ENCODE data around the gene PREX1.

Gene PREX1

DNA sequence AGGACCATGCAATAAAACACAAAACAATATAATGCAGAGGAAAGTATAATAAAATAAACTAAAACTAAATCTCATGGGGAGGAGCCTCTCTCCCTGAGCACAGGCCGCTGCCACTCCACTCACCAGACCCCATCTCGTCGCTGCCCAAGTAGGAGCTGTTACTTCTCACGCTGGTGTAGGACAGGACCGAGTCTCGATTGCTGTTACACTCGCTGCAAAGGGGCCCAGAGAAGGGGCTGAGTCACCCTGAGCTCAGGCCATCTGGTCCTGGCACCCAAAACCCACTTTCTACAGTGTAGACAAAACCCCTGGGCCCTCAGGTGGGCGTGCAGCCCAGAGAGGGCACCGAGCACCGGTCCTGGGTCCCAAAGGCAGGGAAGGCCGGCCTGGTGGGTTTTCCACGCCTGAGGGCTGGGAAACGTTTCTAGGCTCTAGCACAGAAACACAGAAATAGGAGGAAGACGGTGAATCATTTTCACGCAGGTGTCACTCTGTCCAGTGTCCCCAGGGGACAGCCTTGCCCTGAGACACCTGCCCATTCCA, 183.4 kb downstream of the PREX1 start:
- Histone ChIP-seq H3K9me3 (replicated peaks in 1 of 11) (no peaks in the 10 kb centered on the region), H3K27ac (no peak overlapping the region), H3K36me3 (peaks cover 2 to 98% (median 92%) of the 10 kb centered on the region in 11 experiments; a peak in 19 of 22 replicates), H3K4me3 (no peak overlapping the region), H3K27me3 (no peaks in the 10 kb centered on the region), H3K4me2 (no peak overlapping the region), H3K4me1 (peaks cover 0 to 13% (median 9%) of the 10 kb centered on the region in 10 experiments; a peak in 14 of 20 replicates), H4K20me1 (peaks cover 0 to 93% (median 0%) of the 10 kb centered on the region in 11 experiments; a peak in 6 of 22 replicates), H3K9ac (no peak overlapping the region)
- no peak for TF ChIP-seq Cebpa-rat (IDR thresholded peaks at IDR 0.05)

DNA sequence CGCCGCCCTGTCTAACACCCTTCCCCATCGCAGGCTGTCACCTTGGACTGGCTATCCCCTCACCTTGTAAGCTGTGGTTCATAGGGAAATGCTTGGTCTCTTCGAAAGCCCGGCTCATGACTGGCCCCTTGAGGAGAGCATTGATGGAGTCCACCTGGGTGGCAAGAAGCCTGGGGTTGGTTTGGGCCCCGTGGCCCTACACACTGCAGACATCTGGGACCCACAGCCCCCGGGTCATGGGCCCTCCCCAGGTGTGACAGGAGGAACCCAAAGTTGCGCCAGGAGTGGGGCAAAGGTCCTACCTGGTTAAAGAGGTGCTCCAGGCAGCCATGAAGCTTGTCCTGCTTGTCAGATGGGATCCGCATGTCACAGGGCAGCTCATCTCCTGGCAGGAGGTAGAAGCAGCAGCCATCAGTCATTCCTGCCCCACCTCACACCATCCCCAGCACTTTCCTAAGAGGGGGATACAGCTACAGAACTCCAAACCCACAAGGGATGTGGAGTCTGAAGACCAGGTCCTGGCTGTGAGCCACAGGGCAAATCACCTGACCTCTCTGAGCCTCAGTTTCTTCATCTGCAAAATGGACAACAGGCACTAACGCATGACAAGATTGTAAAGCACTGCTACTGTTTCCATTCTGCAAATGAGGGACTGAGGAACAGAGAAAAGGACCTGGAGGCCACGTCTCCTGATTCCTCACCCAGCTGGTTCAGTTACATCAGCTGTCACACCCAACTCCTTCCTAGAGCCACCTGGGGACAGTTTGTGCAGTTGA, 185.5 kb downstream of the PREX1 start:
- peaks cover 0 to 32% (median 9%) of the 10 kb centered on the region in 10 experiments; a peak in 12 of 20 replicates for H3K4me1 ChIP-seq
- no peaks in the 10 kb centered on the region for H3K27me3 ChIP-seq
- H3K9me3 ChIP-seq (replicated peaks in 1 of 11), result no peaks in the 10 kb centered on the region
- peaks cover 0 to 98% (median 88%) of the 10 kb centered on the region in 11 experiments; a peak in 19 of 22 replicates for H3K36me3 ChIP-seq
- no peak for TF ChIP-seq Cebpa-rat (IDR thresholded peaks at IDR 0.05)
- H3K4me2 ChIP-seq, result peak overlapping the region in 1 of 11 experiments; percentile 25; a peak in 1 of 22 replicates
- no peak overlapping the region for H3K9ac ChIP-seq
- H4K20me1 ChIP-seq, result peaks cover 0 to 93% (median 0%) of the 10 kb centered on the region in 11 experiments; a peak in 7 of 22 replicates
- H3K4me3 ChIP-seq, result no peak overlapping the region
- H3K27ac ChIP-seq, result peak overlapping the region in 1 of 11 experiments; percentile 30; a peak in 1 of 22 replicates

DNA sequence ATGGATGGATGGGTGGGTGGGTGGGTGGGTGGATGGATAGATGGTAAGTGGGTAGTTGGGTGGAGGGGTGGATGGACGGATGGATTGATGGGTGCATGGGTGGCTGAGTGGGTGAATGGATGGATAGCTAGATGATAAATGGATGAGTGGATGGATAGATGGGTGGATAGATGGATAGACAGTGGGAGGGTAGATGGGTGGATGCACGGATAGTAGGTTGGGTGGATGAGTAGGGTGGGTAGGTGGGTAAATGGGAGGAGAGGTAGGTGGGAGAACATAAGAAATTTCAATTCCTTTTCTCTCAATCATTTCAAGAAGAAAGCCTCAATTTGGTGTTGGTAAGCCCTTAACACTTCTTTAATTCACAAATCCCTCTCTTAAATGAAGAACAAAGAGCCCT, 186.9 kb downstream of the PREX1 start:
- Histone ChIP-seq H3K36me3 (peaks cover 0 to 98% (median 74%) of the 10 kb centered on the region in 11 experiments; a peak in 19 of 22 replicates), H3K27ac (no peak overlapping the region), H3K4me3 (no peak overlapping the region), H3K4me1 (peaks cover 0 to 47% (median 13%) of the 10 kb centered on the region in 10 experiments; a peak in 16 of 20 replicates), H4K20me1 (peaks cover 0 to 93% (median 0%) of the 10 kb centered on the region in 11 experiments; a peak in 7 of 22 replicates), H3K9me3 (replicated peaks in 1 of 11) (no peaks in the 10 kb centered on the region), H3K4me2 (no peak overlapping the region), H3K27me3 (no peaks in the 10 kb centered on the region), H3K9ac (no peak overlapping the region)
- TF ChIP-seq Cebpa-rat (IDR thresholded peaks at IDR 0.05), result no peak

DNA sequence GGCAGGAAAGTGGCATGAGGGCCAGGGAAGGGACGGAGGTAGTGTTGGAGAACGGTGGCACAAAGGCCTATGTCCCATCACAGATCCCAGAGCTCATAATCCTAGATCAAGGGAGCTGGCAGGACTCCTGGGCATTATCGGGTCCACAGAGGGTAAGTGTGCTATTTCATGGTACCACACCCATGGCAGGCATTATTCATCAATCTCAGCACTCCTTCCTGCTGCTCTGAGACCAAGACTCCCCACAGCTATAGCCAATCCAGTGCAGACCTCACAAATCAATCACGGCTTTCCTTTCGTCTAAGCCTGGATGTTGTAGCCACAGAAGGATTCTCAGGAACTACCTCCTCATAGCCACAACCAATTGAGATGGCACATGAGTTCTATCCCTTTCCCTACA, 187.9 kb downstream of the PREX1 start:
- Histone ChIP-seq H3K27me3 (no peaks in the 10 kb centered on the region), H3K4me3 (no peak overlapping the region), H4K20me1 (peaks cover 0 to 92% (median 0%) of the 10 kb centered on the region in 11 experiments; a peak in 8 of 22 replicates), H3K4me1 (peaks cover 6 to 53% (median 22%) of the 10 kb centered on the region in 10 experiments; a peak in 19 of 20 replicates), H3K9ac (no peak overlapping the region), H3K4me2 (peak overlapping the region in 1 of 11 experiments; percentile 26; a peak in 1 of 22 replicates), H3K27ac (no peak overlapping the region), H3K9me3 (replicated peaks in 1 of 11) (no peaks in the 10 kb centered on the region), H3K36me3 (peaks cover 0 to 98% (median 65%) of the 10 kb centered on the region in 11 experiments; a peak in 19 of 22 replicates)
- TF ChIP-seq Cebpa-rat (IDR thresholded peaks at IDR 0.05), result no peak

DNA sequence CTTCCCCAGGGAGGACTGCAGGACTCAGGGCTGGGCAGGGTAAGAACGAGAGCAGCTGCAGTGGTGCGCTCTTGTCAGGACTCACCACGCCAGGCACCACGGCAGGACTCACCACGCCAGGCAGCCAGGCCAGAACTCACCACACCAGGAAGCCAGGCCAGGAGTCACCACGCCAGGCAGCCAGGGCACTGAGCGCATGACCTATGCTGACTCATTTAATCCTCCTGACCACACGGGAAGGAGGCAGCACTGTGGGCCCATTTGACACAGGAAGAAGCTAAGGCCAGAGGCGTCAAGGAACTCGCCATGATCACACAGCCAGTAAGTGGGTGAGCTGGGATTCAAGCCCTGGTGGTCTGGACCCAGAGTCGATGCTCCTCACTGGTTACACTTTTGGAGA, 189.3 kb downstream of the PREX1 start:
- TF ChIP-seq Cebpa-rat (IDR thresholded peaks at IDR 0.05), result no peak
- peaks cover 0 to 94% (median 0%) of the 10 kb centered on the region in 11 experiments; a peak in 8 of 22 replicates for H4K20me1 ChIP-seq
- peak overlapping the region in 4 of 11 experiments; percentile 17 to 58 (median 50); a peak in 7 of 22 replicates for H3K4me2 ChIP-seq
- H3K36me3 ChIP-seq, result peaks cover 0 to 98% (median 59%) of the 10 kb centered on the region in 11 experiments; a peak in 18 of 22 replicates
- no peaks in the 10 kb centered on the region for H3K27me3 ChIP-seq
- H3K9me3 ChIP-seq (replicated peaks in 1 of 11), result no peaks in the 10 kb centered on the region
- peaks cover 6 to 53% (median 22%) of the 10 kb centered on the region in 10 experiments; a peak in 19 of 20 replicates for H3K4me1 ChIP-seq
- H3K27ac ChIP-seq, result peak overlapping the region in 5 of 11 experiments; percentile 6 to 46 (median 40); a peak in 5 of 22 replicates
- H3K9ac ChIP-seq, result 0 out of 22 replicates have a peak overlapping the region, but pooled peaks of 3 of the 11 experiments have one; percentile 5 to 29 (median 17)
- no peak overlapping the region for H3K4me3 ChIP-seq

DNA sequence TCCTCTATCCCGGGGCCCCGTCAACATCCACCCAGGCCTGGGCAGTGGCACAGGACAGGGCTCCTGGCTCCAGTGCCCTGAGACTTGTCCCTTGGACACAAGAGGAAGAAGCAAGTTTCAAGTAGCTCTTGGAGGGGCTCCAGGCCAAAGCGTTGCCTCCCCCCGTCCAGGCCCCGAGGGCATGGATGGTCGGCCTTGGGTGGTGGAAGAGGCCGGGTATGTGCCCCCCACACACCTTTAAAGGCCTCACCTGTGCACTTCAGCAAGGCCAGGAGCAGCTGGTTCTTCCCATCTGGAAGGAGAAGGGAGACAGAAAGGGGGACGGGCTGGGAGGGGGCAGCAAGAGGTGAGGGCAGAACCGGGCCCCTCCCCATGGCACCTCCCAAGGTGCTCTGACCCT, 190.3 kb downstream of the PREX1 start:
- H3K4me2 ChIP-seq, result peak overlapping the region in 1 of 11 experiments; percentile 19; a peak in 1 of 22 replicates
- peak overlapping the region in 3 of 11 experiments; percentile 9 to 39 (median 14); a peak in 3 of 22 replicates for H3K27ac ChIP-seq
- H3K9ac ChIP-seq, result peak overlapping the region in 2 of 11 experiments; percentile 6 to 19; a peak in 1 of 22 replicates
- H4K20me1 ChIP-seq, result peaks cover 0 to 95% (median 0%) of the 10 kb centered on the region in 11 experiments; a peak in 8 of 22 replicates
- no peak overlapping the region for H3K4me3 ChIP-seq
- H3K27me3 ChIP-seq, result no peaks in the 10 kb centered on the region
- no peak for TF ChIP-seq Cebpa-rat (IDR thresholded peaks at IDR 0.05)
- peaks cover 0 to 98% (median 51%) of the 10 kb centered on the region in 11 experiments; a peak in 18 of 22 replicates for H3K36me3 ChIP-seq
- H3K9me3 ChIP-seq (replicated peaks in 1 of 11), result no peaks in the 10 kb centered on the region
- H3K4me1 ChIP-seq, result peaks cover 12 to 63% (median 30%) of the 10 kb centered on the region in 10 experiments

DNA sequence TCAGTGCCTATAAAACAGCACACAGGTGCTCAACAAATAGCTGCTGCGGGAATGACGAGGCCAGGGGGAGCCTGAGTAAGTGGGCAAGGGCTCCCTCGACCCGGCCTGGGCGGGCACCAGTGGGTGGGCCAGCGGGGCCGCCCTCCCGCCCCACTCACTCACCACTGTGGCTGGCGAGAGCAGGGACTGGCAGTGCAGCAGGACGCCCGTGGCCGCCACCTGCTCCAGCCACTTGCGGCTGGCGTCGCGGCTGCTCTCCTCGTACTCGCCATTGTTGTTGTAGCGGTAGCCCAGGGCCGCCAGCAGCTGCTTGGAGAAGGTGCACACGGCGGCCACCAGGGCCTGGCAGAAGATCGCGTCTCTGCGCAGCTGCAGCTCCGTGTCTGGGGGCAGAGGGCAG, 191.5 kb downstream of the PREX1 start:
- Histone ChIP-seq H3K4me1 (peaks cover 24 to 75% (median 38%) of the 10 kb centered on the region in 10 experiments), H3K9ac (0 out of 22 replicates have a peak overlapping the region, but pooled peaks of 1 of the 11 experiments have one; percentile 1), H3K36me3 (peaks cover 0 to 98% (median 50%) of the 10 kb centered on the region in 11 experiments; a peak in 16 of 22 replicates), H3K4me3 (no peak overlapping the region), H3K4me2 (peak overlapping the region in 1 of 11 experiments; percentile 47; a peak in 1 of 22 replicates), H4K20me1 (peaks cover 0 to 97% (median 0%) of the 10 kb centered on the region in 11 experiments; a peak in 7 of 22 replicates), H3K27ac (peak overlapping the region in 1 of 11 experiments; percentile 67; a peak in 2 of 22 replicates), H3K9me3 (replicated peaks in 1 of 11) (no peaks in the 10 kb centered on the region), H3K27me3 (no peaks in the 10 kb centered on the region)
- TF ChIP-seq Cebpa-rat (IDR thresholded peaks at IDR 0.05), result no peak

DNA sequence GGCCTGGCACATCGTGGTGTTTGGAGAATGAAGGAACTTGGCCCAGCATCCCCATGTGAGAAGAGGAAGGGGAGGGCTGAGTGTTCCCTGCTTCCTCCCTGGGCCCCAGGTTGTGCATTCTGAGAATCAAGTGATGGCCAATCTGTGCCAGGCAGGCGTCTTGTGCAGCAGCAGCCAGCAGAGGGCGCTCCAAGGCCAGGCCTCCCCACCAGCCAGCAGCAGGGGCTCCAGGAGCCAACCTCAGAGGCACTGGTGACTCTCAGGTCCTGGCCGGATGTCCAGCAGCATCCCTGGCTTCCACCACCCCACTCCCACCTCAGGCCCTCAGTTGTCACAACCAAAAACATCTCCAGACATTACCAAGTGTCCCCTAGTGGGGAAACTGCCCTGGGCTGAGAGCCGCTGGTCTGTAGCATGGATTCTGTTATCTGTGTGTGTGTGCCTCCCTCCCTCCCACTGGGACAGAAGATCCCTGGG, 192.0 kb downstream of the PREX1 start:
- Histone ChIP-seq H3K27ac (peak overlapping the region in 8 of 11 experiments; percentile 30 to 67 (median 50); a peak in 17 of 22 replicates), H3K9ac (peak overlapping the region in 7 of 11 experiments; percentile 21 to 57 (median 31); a peak in 10 of 22 replicates)

More for the DNA sequence above, 192.0 kb downstream of the PREX1 start:
- Histone ChIP-seq H3K4me1 (peaks cover 28 to 80% (median 43%) of the 10 kb centered on the region in 10 experiments), H3K27me3 (no peaks in the 10 kb centered on the region), H3K36me3 (peaks cover 0 to 98% (median 49%) of the 10 kb centered on the region in 11 experiments; a peak in 16 of 22 replicates), H3K4me3 (no peak overlapping the region), H4K20me1 (peaks cover 0 to 97% (median 0%) of the 10 kb centered on the region in 11 experiments; a peak in 7 of 22 replicates), H3K4me2 (peak overlapping the region; percentile 1 to 56 (median 32); a peak in 15 of 22 replicates), H3K9me3 (replicated peaks in 1 of 11) (no peaks in the 10 kb centered on the region)
- no peak for TF ChIP-seq Cebpa-rat (IDR thresholded peaks at IDR 0.05)
